Myocyte (in vitro differentiated cells): Measurements from ENCODE around the gene PGAP1. TPM values are rescaled to one million over a fixed set of nuclear protein-coding genes. Genes with fewer than 3 reads are reported as not detected.
A peak's percentile ranks its signal among the peaks of the same experiment; 100 is the strongest.

Experiments
- DNase-seq: peaks from one replicate; pipeline ENCODE4 v3.0.0-alpha.2; 2012; ENCODE audit warnings: low read depth
- polyA plus RNA-seq: library from polyadenylated mRNA; unstranded; fragments of >200 nt; gene quantifications from one replicate; pipeline ENCODE4 v1.2.1, GENCODE V29; 2012; ENCODE audit warnings: missing spikeins
- total RNA-seq: library from RNA; depleted of rRNA; stranded (reverse); fragments of >200 nt; gene quantifications from 2 replicates; pipeline ENCODE4 v1.2.3, GENCODE V29; 2014

The PGAP1 gene
- total RNA-seq = 6.8 and 8.8 TPM in 2 replicates
- 3.5 TPM for polyA plus RNA-seq

GRCh38 chr2:196926562-196927375, at the start of gene PGAP1:
Gene PGAP1, minus strand, starts transcription at chr2:196926707. Its CDS starts 91 bp downstream, at chr2:196926616.
- peak; percentile 91 for DNase-seq

GRCh38 chr2:196974970-196975369, 48.5 kb upstream of the PGAP1 start:
- no peak for DNase-seq

GRCh38 chr2:196971574-196972279, 45.2 kb upstream of the PGAP1 start:
- DNase-seq = no peak

GRCh38 chr2:196970099-196970498, 43.6 kb upstream of the PGAP1 start:
- no peak for DNase-seq

- no peak for DNase-seq
These were observed 42.0 kb upstream of the PGAP1 start for GRCh38 chr2:196968516-196968915.

- DNase-seq = no peak
These were observed 41.3 kb upstream of the PGAP1 start for GRCh38 chr2:196967775-196968174.

GRCh38 chr2:196967116-196967515, 40.6 kb upstream of the PGAP1 start:
- peak; percentile 73 for DNase-seq

GRCh38 chr2:196966061-196966460, 39.6 kb upstream of the PGAP1 start:
- DNase-seq = no peak

GRCh38 chr2:196965651-196966050, 39.1 kb upstream of the PGAP1 start:
- no peak for DNase-seq

GRCh38 chr2:196963961-196964360, 37.5 kb upstream of the PGAP1 start:
- DNase-seq = no peak

- DNase-seq = no peak
These were observed 36.5 kb upstream of the PGAP1 start for GRCh38 chr2:196963043-196963442.

GRCh38 chr2:196962325-196962724, 35.8 kb upstream of the PGAP1 start:
- DNase-seq = no peak

GRCh38 chr2:196961889-196962288, 35.4 kb upstream of the PGAP1 start:
- DNase-seq = no peak

- no peak for DNase-seq
These were observed 33.3 kb upstream of the PGAP1 start for GRCh38 chr2:196959734-196960338.

- peak; percentile 10 for DNase-seq
These were observed 32.8 kb upstream of the PGAP1 start for GRCh38 chr2:196959281-196959680.

- no peak for DNase-seq
These were observed 31.5 kb upstream of the PGAP1 start for GRCh38 chr2:196957881-196958525.

GRCh38 chr2:196957442-196957841, 30.9 kb upstream of the PGAP1 start:
- no peak for DNase-seq

- DNase-seq = no peak
These were observed 29.6 kb upstream of the PGAP1 start for GRCh38 chr2:196956069-196956468.

- no peak for DNase-seq
These were observed 28.5 kb upstream of the PGAP1 start for GRCh38 chr2:196955036-196955435.

- DNase-seq = no peak
These were observed 27.5 kb upstream of the PGAP1 start for GRCh38 chr2:196954001-196954400.

GRCh38 chr2:196952936-196953335, 26.4 kb upstream of the PGAP1 start:
- no peak for DNase-seq

GRCh38 chr2:196951973-196952372, 25.5 kb upstream of the PGAP1 start:
- DNase-seq = no peak
